ENCODE data around the gene GCFC2. TPM values are rescaled to one million over a fixed set of nuclear protein-coding genes. Genes with fewer than 3 reads are reported as not detected.

The GCFC2 gene
- polyA plus RNA-seq, 1 experiment = 6.9 TPM

- POLR2A ChIA-PET = no interaction called here
- H3K27me3 ChIP-seq (ENCODE audit: control insufficient read depth, insufficient read depth, low read length) = peaks cover 10% of the 10 kb centered on the region
- DNase-seq (ENCODE audit: low read depth) = no peak
- no peak for TF ChIP-seq CTCF (IDR thresholded peaks at IDR 0.05; ENCODE audit: insufficient read depth, low read depth, low read length)
- H3K36me3 ChIP-seq (ENCODE audit: control insufficient read depth, insufficient read depth, low read length) = no peaks in the 10 kb centered on the region
- CTCF ChIA-PET = interaction anchor here (4.6 to 7.5 kb wide), 2 partner anchors 12 to 156 kb away, joined by 38 to 53 read pairs; no protein-coding TSS in a partner anchor
- no peak overlapping the region for H3K4me3 ChIP-seq (ENCODE audit: low read depth, low read length)
Observed at GRCh38 chr2:75621228-75621627, 89.5 kb downstream of the GCFC2 start.

GRCh38 chr2:75619956-75620740 is 90.6 kb downstream of the GCFC2 start:
- no peaks in the 10 kb centered on the region for H3K36me3 ChIP-seq (ENCODE audit: control insufficient read depth, insufficient read depth, low read length)
- ChIA-PET CTCF (interaction anchor here (2.2 to 7.5 kb wide), 3 partner anchors 11 to 155 kb away, joined by 7 to 53 read pairs (median 38); no protein-coding TSS in a partner anchor), POLR2A (interaction anchor here (0.6 kb wide), 1 partner anchor 35 kb away, joined by 9 read pairs; no protein-coding TSS in a partner anchor)
- TF ChIP-seq CTCF (IDR thresholded peaks at IDR 0.05; ENCODE audit: insufficient read depth, low read depth, low read length) = no peak
- no peak for DNase-seq (ENCODE audit: low read depth)
- H3K27me3 ChIP-seq (ENCODE audit: control insufficient read depth, insufficient read depth, low read length) = peaks cover 9% of the 10 kb centered on the region
- H3K4me3 ChIP-seq (ENCODE audit: low read depth, low read length) = no peak overlapping the region

- H3K4me3 ChIP-seq (ENCODE audit: low read depth, low read length) = no peak overlapping the region
- H3K27me3 ChIP-seq (ENCODE audit: control insufficient read depth, insufficient read depth, low read length) = peaks cover 1% of the 10 kb centered on the region; the same call in 1 of the 2 replicates
- DNase-seq (ENCODE audit: low read depth) = no peak
- no peaks in the 10 kb centered on the region for H3K36me3 ChIP-seq (ENCODE audit: control insufficient read depth, insufficient read depth, low read length)
- no peak for TF ChIP-seq CTCF (IDR thresholded peaks at IDR 0.05; ENCODE audit: insufficient read depth, low read depth, low read length)
- POLR2A ChIA-PET = no interaction called here
- CTCF ChIA-PET = interaction anchor here (1.6 to 5.6 kb wide), 2 partner anchors 11 to 152 kb away, joined by 6 to 82 read pairs; no protein-coding TSS in a partner anchor
Observed at GRCh38 chr2:75616933-75617332, 93.8 kb downstream of the GCFC2 start.

GRCh38 chr2:75616406-75616805 is 94.3 kb downstream of the GCFC2 start:
- no peak for DNase-seq (ENCODE audit: low read depth)
- CTCF ChIA-PET = interaction anchor here (0.8 to 5.6 kb wide), 6 partner anchors 10 to 152 kb away, joined by 3 to 82 read pairs (median 6); no protein-coding TSS in a partner anchor
- POLR2A ChIA-PET = no interaction called here
- no peak overlapping the region for H3K4me3 ChIP-seq (ENCODE audit: low read depth, low read length)
- peaks cover 1% of the 10 kb centered on the region; the same call in 1 of the 2 replicates for H3K27me3 ChIP-seq (ENCODE audit: control insufficient read depth, insufficient read depth, low read length)
- no peaks in the 10 kb centered on the region for H3K36me3 ChIP-seq (ENCODE audit: control insufficient read depth, insufficient read depth, low read length)
- no peak for TF ChIP-seq CTCF (IDR thresholded peaks at IDR 0.05; ENCODE audit: insufficient read depth, low read depth, low read length)

- no peaks in the 10 kb centered on the region for H3K36me3 ChIP-seq (ENCODE audit: control insufficient read depth, insufficient read depth, low read length)
- POLR2A ChIA-PET = no interaction called here
- DNase-seq (ENCODE audit: low read depth) = no peak
- H3K4me3 ChIP-seq (ENCODE audit: low read depth, low read length) = no peak overlapping the region
- H3K27me3 ChIP-seq (ENCODE audit: control insufficient read depth, insufficient read depth, low read length) = peaks cover 1% of the 10 kb centered on the region
- no peak for TF ChIP-seq CTCF (IDR thresholded peaks at IDR 0.05; ENCODE audit: insufficient read depth, low read depth, low read length)
- CTCF ChIA-PET = interaction anchor here (0.7 to 5.6 kb wide), 3 partner anchors 14 to 633 kb away, joined by 3 to 82 read pairs (median 5); no protein-coding TSS in a partner anchor
Observed at GRCh38 chr2:75614162-75614651, 96.5 kb downstream of the GCFC2 start.
